Measurements from ENCODE around the gene MRPL49. TPM values are rescaled to one million over a fixed set of nuclear protein-coding genes. Genes with fewer than 3 reads are reported as not detected.
A peak's percentile ranks its signal among the peaks of the same experiment; 100 is the strongest.

Gene MRPL49
- total RNA-seq, 1 donor from 2014 or later = 43.5 TPM

DNA sequence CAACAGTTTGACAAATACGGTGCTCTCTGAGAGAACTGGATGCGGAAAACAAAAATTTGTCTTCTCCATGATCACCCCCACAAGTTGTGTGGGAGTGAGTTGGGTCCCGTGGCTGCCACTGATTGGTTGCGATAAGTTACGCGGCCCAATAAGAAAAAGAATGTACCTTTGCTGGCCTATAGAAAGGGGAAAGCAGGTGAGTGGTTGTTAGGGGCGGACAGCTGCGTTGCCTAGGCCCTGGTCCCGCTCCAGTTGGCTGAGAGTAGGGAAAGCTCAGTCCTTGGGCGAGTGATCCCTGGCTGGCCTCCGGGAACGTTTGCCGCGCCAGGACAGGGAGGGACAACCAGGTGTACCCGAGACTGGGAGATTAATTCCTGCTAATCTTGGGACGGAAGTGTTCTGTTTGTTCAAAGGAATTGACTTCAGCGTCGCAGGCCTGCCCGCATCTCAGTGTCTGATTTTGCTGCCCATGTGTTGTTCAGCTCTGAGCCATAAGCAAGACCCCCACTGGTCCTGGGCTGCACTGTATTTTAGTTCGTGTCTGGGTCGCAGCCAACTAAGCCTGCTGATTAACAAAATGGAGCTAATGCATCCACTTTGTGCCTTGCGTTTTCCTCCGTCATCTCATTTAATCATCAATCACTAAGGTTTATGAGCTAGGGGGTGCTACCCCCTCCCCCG lies 13.0 kb downstream of the MRPL49 start:
- DNase-seq (ENCODE audit: extremely low spot score in 2 of 2) = peak in 1 of 2 donors; percentile 98
- peak overlapping the region; percentile 94 for H3K27ac ChIP-seq
- H3K4me1 ChIP-seq = peaks cover 30% of the 10 kb centered on the region
- H3K27me3 ChIP-seq = no peaks in the 10 kb centered on the region
- TF ChIP-seq POLR2A (IDR thresholded peaks at IDR 0.05) = peak in 1 of 2 donors; percentile 21
- TF ChIP-seq CTCF (IDR thresholded peaks at IDR 0.05) = peak in 1 of 3 experiments; percentile 9
- peak in 1 of 2 donors; percentile 79 for TF ChIP-seq POLR2AphosphoS5 (IDR thresholded peaks at IDR 0.05; ENCODE audit: insufficient read depth in 1 of 2, low read depth in 1 of 2)
- H3K36me3 ChIP-seq = peaks cover 0 to 24% of the 10 kb centered on the region in 2 donors
- H3K4me3 ChIP-seq = peak overlapping the region; percentile 87 to 89
- no peaks in the 10 kb centered on the region for H3K9me3 ChIP-seq
- intact Hi-C loops (cut with DNase I) = loop anchor here (2.0 kb wide), 1 partner anchor 46 kb away; the partner anchor contains the start of gene CAPN1

GRCh38 chr11:65135633-65136145 lies 13.6 kb downstream of the MRPL49 start:
- H3K36me3 ChIP-seq = peaks cover 0 to 18% of the 10 kb centered on the region in 2 donors
- no peak for TF ChIP-seq POLR2AphosphoS5 (IDR thresholded peaks at IDR 0.05; ENCODE audit: insufficient read depth in 1 of 2, low read depth in 1 of 2)
- no peak for TF ChIP-seq POLR2A (IDR thresholded peaks at IDR 0.05)
- TF ChIP-seq CTCF (IDR thresholded peaks at IDR 0.05) = no peak
- H3K4me3 ChIP-seq = peak overlapping the region; percentile 87 to 89
- H3K27ac ChIP-seq = peak overlapping the region; percentile 94
- intact Hi-C loops (cut with DNase I) = loop anchor here (2.0 kb wide), 1 partner anchor 45 kb away; the partner anchor contains the start of gene CAPN1
- H3K4me1 ChIP-seq = peaks cover 30% of the 10 kb centered on the region
- no peaks in the 10 kb centered on the region for H3K9me3 ChIP-seq
- H3K27me3 ChIP-seq = no peaks in the 10 kb centered on the region
- no peak for DNase-seq (ENCODE audit: extremely low spot score in 2 of 2)

DNA sequence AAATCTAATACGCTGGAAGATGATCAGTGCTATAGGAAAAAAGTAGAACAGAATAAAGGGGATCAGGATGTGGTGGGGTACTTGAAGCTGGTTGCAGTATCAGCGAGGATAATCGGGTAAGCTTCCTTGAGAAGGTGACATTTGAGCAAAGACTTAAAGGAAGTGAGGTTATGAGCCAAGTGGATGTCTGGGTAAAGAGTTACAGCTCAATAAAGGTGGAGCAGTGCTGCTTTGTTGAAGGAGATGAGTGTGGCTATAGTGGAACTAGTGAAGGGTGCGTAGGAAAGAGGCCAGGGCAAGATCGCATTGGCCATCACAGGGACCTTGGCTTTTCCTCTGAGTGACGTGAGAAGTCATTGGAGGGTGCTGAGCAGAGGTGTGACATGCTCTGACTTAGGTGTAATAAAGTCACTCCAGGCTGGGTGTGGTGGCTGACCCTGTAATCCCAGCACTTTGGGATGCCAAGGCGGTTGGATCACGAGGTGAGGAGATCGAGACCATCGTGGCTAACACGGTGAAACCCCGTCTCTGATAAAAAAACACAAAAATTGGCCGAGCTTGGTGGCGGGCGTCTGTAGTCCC lies 14.5 kb downstream of the MRPL49 start:
- DNase-seq (ENCODE audit: extremely low spot score in 2 of 2) = no peak
- intact Hi-C loops (cut with DNase I) = no loop called here
- H3K4me1 ChIP-seq = peaks cover 30% of the 10 kb centered on the region
- no peaks in the 10 kb centered on the region for H3K9me3 ChIP-seq
- H3K4me3 ChIP-seq = no peak overlapping the region
- no peak overlapping the region for H3K27ac ChIP-seq
- TF ChIP-seq CTCF (IDR thresholded peaks at IDR 0.05) (no peak), POLR2A (IDR thresholded peaks at IDR 0.05) (no peak), POLR2AphosphoS5 (IDR thresholded peaks at IDR 0.05; ENCODE audit: insufficient read depth in 1 of 2, low read depth in 1 of 2) (no peak)
- H3K27me3 ChIP-seq = no peaks in the 10 kb centered on the region
- H3K36me3 ChIP-seq = peaks cover 0 to 9% of the 10 kb centered on the region in 2 donors

GRCh38 chr11:65141896-65142494 lies 19.9 kb downstream of the MRPL49 start:
- intact Hi-C loops (cut with DNase I) = no loop called here
- H3K27ac ChIP-seq = no peak overlapping the region
- DNase-seq (ENCODE audit: extremely low spot score in 2 of 2) = no peak

More at GRCh38 chr11:65141896-65142494, 19.9 kb downstream of the MRPL49 start:
- Histone ChIP-seq H3K4me1 (no peaks in the 10 kb centered on the region), H3K36me3 (no peaks in the 10 kb centered on the region), H3K4me3 (no peak overlapping the region), H3K9me3 (no peaks in the 10 kb centered on the region), H3K27me3 (no peaks in the 10 kb centered on the region)
- TF ChIP-seq POLR2AphosphoS5 (IDR thresholded peaks at IDR 0.05; ENCODE audit: insufficient read depth in 1 of 2, low read depth in 1 of 2) (no peak), CTCF (IDR thresholded peaks at IDR 0.05) (no peak), POLR2A (IDR thresholded peaks at IDR 0.05) (no peak)

All from vagina (tissue), 2 donors.